ENCODE results near the gene TBC1D12.

- TF ChIP-seq CTCF (IDR thresholded peaks at IDR 0.05; ENCODE audit: borderline replicate concordance, extremely low read depth, low read length, poor library complexity, severe bottlenecking): no peak
- no peak for TF ChIP-seq EZH2 (IDR thresholded peaks at IDR 0.05; ENCODE audit: borderline replicate concordance, low read depth, low read length, severe bottlenecking)
Observed at GRCh38 chr10:94427166-94427565, 24.8 kb downstream of the TBC1D12 start.

Measured in DND-41 (cell line).